HEK293T (cell line): ENCODE results near the gene SGSM2.

Source experiments
- CTCF ChIA-PET: fragments of 350-600 bp; formaldehyde crosslinking; extraction: SDS; loops from one replicate; lab custom pipeline; 2021; ENCODE audit warnings: antibody characterized with exemption, inconsistent platforms; lab: Yijun Ruan, JAX
- POLR2A ChIA-PET: fragments of 350-600 bp; formaldehyde crosslinking; extraction: SDS; loops from one replicate; lab custom pipeline; 2020; ENCODE audit warnings: antibody characterized with exemption, inconsistent platforms; lab: Yijun Ruan, JAX
- DNase-seq: peaks from one replicate; pipeline ENCODE4 v3.0.0; 2012; ENCODE audit warnings: mixed read lengths; ENCODE audit errors: extremely low spot score
- ARNT ChIP-seq: fragments of 450-650 bp; IDR thresholded peaks from 2 replicates; pipeline ENCODE4 v1.6.1; 2017; ENCODE audit warnings: mild to moderate bottlenecking
- BHLHE40 ChIP-seq: fragments of 450-650 bp; IDR thresholded peaks from 2 replicates; pipeline ENCODE4 v1.6.1; 2016; ENCODE audit warnings: mild to moderate bottlenecking, moderate library complexity, borderline replicate concordance
- CTBP1 ChIP-seq: fragments of 450-650 bp; IDR thresholded peaks from 2 replicates; pipeline ENCODE4 v1.6.1; 2016; ENCODE audit warnings: borderline replicate concordance
- ELF4 ChIP-seq: fragments of 450-650 bp; IDR thresholded peaks from 2 replicates; pipeline ENCODE4 v1.6.1; 2017; ENCODE audit warnings: antibody characterized with exemption
- FOXA1 ChIP-seq: fragments of 450-650 bp; IDR thresholded peaks from 2 replicates; pipeline ENCODE4 v1.6.1; 2016; ENCODE audit warnings: mild to moderate bottlenecking
- FOXK2 ChIP-seq: fragments of 450-650 bp; IDR thresholded peaks from 2 replicates; pipeline ENCODE4 v1.6.1; 2016; ENCODE audit warnings: mild to moderate bottlenecking
- FOXM1 ChIP-seq: fragments of 450-650 bp; IDR thresholded peaks from 2 replicates; pipeline ENCODE4 v1.6.1; 2017; ENCODE audit warnings: mild to moderate bottlenecking, borderline replicate concordance
- HDGF ChIP-seq: fragments of 450-650 bp; IDR thresholded peaks from 2 replicates; pipeline ENCODE4 v1.6.1; 2017; ENCODE audit warnings: antibody characterized with exemption, borderline replicate concordance
- L3MBTL2 ChIP-seq: fragments of 450-650 bp; conservative IDR thresholded peaks from 2 replicates; pipeline ENCODE4 v1.6.1; 2016; ENCODE audit warnings: mild to moderate bottlenecking
- LEF1 ChIP-seq: fragments of 450-650 bp; IDR thresholded peaks from 2 replicates; pipeline ENCODE4 v1.6.1; 2017; ENCODE audit warnings: mild to moderate bottlenecking, borderline replicate concordance
- NFRKB ChIP-seq: fragments of 450-650 bp; IDR thresholded peaks from 2 replicates; pipeline ENCODE4 v1.6.1; 2016; ENCODE audit warnings: mild to moderate bottlenecking, moderate library complexity
- PKNOX1 ChIP-seq: fragments of 450-650 bp; IDR thresholded peaks from 2 replicates; pipeline ENCODE4 v1.6.1; 2016
- SP1 ChIP-seq: fragments of 450-650 bp; IDR thresholded peaks from 2 replicates; pipeline ENCODE4 v1.6.1; 2017
- SUZ12 ChIP-seq: fragments of 450-650 bp; IDR thresholded peaks from 2 replicates; pipeline ENCODE4 v1.6.1; 2016; ENCODE audit warnings: mild to moderate bottlenecking
- TARDBP ChIP-seq: fragments of 450-650 bp; IDR thresholded peaks from 2 replicates; pipeline ENCODE4 v1.6.1; 2016
- ZNF384 ChIP-seq: fragments of 450-650 bp; IDR thresholded peaks from 2 replicates; pipeline ENCODE4 v1.6.1; 2016

The SGSM2 gene

GRCh38 chr17:2406271-2406902 lies 69.1 kb downstream of the SGSM2 start:
- TF ChIP-seq ZNF384, result no peak
- TF ChIP-seq ELF4, result no peak
- no peak for DNase-seq
- POLR2A ChIA-PET, result interaction anchor here (1.6 to 2.6 kb wide), 2 partner anchors 14 to 24 kb away, joined by 8 to 10 read pairs; no protein-coding TSS in a partner anchor
- CTCF ChIA-PET, result interaction anchor here (0.5 to 2.1 kb wide), 3 partner anchors 10 to 23 kb away, joined by 3 to 14 read pairs (median 12); no protein-coding TSS in a partner anchor

DNA sequence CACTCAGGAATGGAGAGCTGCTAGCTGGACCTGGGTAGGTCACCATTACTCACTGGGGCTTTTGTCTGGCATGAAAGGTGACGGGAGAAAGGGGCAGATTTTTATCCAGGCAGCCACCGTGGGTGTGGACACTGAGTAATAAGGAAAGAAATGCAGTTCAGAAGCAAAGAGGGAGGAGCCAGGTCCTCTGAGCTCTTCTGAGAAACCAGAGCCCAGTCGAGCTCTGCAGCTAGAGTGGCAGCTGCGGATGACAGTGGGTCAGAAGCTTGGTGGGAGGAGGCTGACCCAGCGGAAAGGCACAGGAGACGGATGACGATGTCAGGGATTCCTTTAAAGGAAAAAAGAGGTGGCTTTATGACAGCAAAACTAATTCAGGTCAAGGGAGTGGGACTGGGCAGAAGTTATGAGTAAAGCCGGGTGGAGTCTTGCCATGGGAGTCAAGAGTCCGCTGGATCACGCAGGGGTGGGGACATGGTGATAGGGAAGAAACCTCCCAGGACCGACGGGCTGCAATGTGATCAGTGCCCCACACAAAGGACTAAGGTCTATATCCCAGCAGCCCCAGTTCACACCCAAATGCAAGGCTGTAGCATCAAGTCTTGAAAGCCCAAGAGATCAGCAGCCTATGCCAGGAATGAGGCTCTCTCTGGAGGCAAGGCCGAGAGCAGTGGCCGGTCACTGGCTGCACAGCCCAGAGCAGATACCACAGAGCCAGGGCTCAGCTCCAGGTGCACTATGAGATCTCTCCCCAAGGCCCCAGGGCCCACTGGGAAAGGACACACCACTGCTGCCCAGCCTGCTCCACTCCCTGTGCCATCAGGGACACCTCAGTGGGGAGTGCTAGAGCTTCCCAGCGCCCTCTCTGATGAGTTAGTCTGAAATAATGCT lies 69.8 kb downstream of the SGSM2 start:
- ChIA-PET CTCF (interaction anchor here (0.5 to 2.1 kb wide), 3 partner anchors 9 to 24 kb away, joined by 3 to 14 read pairs (median 12); no protein-coding TSS in a partner anchor), POLR2A (interaction anchor here (0.7 to 2.6 kb wide), 3 partner anchors 15 to 70 kb away, joined by 3 to 10 read pairs (median 8); partner anchors contain the start of gene TSR1)
- DNase-seq, result no peak
- TF ChIP-seq L3MBTL2 (no peak), BHLHE40 (no peak), ELF4 (no peak), NFRKB (no peak), CTBP1 (no peak), SUZ12 (no peak), FOXA1 (no peak), ZNF384 (no peak), ARNT (no peak), TARDBP (no peak), HDGF (no peak), LEF1 (no peak), FOXK2 (no peak), SP1 (no peak), PKNOX1 (no peak), FOXM1 (no peak)

GRCh38 chr17:2410951-2411350 lies 73.7 kb downstream of the SGSM2 start:
- TF ChIP-seq CTBP1 (no peak), ZNF384 (no peak), FOXK2 (no peak), SUZ12 (no peak), ELF4 (no peak), HDGF (no peak), TARDBP (no peak), LEF1 (no peak), NFRKB (no peak)
- ChIA-PET CTCF (interaction anchor here (0.6 kb wide), 1 partner anchor 29 kb away, joined by 3 read pairs; no protein-coding TSS in a partner anchor), POLR2A (no interaction called here)
- DNase-seq, result no peak

GRCh38 chr17:2412561-2413021 lies 75.3 kb downstream of the SGSM2 start:
- POLR2A ChIA-PET, result interaction anchor here (1.0 to 1.5 kb wide), 2 partner anchors 11 to 30 kb away, joined by 4 to 5 read pairs; no protein-coding TSS in a partner anchor
- TF ChIP-seq CTBP1 (no peak), L3MBTL2 (no peak), FOXK2 (no peak), FOXM1 (no peak), TARDBP (no peak), PKNOX1 (no peak), ARNT (no peak), LEF1 (no peak), NFRKB (no peak), ZNF384 (no peak), SUZ12 (no peak), HDGF (no peak), ELF4 (no peak), BHLHE40 (no peak), SP1 (no peak), FOXA1 (no peak)
- no peak for DNase-seq

DNA sequence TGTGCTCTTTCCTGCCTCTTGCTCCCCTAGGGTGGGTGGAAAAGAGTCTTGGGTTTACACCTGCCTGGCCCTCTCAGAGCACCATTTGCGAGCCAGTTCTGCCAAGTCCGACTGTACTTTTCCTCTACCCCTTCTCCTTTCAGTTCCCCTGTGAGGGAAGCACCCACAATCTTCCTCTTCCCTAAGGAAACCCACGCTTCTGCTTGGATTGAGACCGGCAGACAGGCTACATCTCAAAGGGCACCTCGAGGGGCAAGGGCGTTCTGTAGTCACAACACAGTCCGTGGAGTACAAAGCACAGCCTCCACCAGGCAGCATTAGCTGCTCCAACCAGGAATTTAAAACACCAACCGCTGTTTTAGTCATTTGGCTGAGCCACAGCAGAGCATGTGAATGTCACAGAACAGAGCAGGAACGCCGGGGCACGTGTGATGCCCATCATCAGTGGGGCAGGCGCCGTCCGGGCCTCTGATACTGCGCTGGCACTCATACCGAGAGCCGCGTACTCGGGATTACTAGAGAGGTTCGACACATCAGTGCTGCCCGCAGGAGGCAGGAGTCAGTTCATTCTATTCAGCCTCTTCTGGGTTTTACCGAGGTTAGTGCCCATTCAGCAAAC lies 77.3 kb downstream of the SGSM2 start:
- no peak for TF ChIP-seq FOXM1
- TF ChIP-seq FOXA1, result no peak
- TF ChIP-seq ELF4, result no peak
- ChIA-PET CTCF (interaction anchor here (2.9 kb wide), 1 partner anchor 31 kb away, joined by 95 read pairs; no protein-coding TSS in a partner anchor), POLR2A (no interaction called here)

More at GRCh38 chr17:2412561-2413021, 75.3 kb downstream of the SGSM2 start:
- CTCF ChIA-PET, result interaction anchor here (2.3 kb wide), 1 partner anchor 30 kb away, joined by 11 read pairs; no protein-coding TSS in a partner anchor

DNA sequence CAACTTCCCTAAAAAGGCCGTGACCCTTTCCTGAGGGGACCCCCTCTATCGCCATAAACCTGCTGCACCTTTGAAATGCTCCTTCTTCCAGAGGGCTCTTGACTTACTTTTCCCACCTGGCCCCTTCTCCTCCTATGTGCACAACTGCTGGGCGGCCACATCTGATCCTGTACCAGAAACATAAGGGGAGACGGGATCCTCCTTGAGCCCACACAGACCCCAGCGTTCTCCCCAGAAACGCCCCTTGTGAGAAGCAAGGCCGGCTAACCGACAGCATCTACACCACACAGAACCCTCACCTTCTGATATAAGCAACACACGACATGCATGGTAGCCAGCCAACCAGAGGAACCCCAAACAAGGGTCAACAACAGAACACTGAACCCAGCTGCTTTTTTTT lies 77.8 kb downstream of the SGSM2 start:
- POLR2A ChIA-PET, result interaction anchor here (1.6 kb wide), 1 partner anchor 33 kb away, joined by 22 read pairs; no protein-coding TSS in a partner anchor
- DNase-seq, result no peak
- TF ChIP-seq TARDBP, result no peak
- TF ChIP-seq FOXK2, result no peak
- TF ChIP-seq FOXM1, result no peak
- TF ChIP-seq SP1, result no peak
- TF ChIP-seq LEF1, result no peak
- TF ChIP-seq NFRKB, result no peak
- TF ChIP-seq SUZ12, result no peak
- no peak for TF ChIP-seq FOXA1
- no peak for TF ChIP-seq ELF4
- no peak for TF ChIP-seq PKNOX1
- CTCF ChIA-PET, result interaction anchor here (0.7 to 2.9 kb wide), 4 partner anchors 8 to 309 kb away, joined by 3 to 95 read pairs (median 8); no protein-coding TSS in a partner anchor

More for the DNA sequence above, 77.3 kb downstream of the SGSM2 start:
- DNase-seq, result no peak
